Stomach (tissue), 9 donors: ENCODE data around the gene ERC1. TPM values are rescaled to one million over a fixed set of nuclear protein-coding genes. Genes with fewer than 3 reads are reported as not detected.

Source experiments
- DNase-seq, 2 donors: peaks; one replicate each; pipeline versions ENCODE4 v3.0.0 to v3.0.0-alpha.2; 2013 to 2019
- H3K27ac ChIP-seq, 5 donors: fragments of 200-600 bp in 4 of 5; sonication (generic) in 4 of 5; one replicate each; pipeline ENCODE4 v1.5.1; 2013 to 2019; ENCODE audit warnings: mild to moderate bottlenecking in 1 of 5, moderate library complexity in 1 of 5
- H3K27me3 ChIP-seq, 3 donors: fragments of 200-600 bp; sonication (generic); one replicate each; pipeline ENCODE4 v1.5.1; 2017 to 2019; ENCODE audit warnings: mixed run types in 1 of 3
- H3K36me3 ChIP-seq, 4 donors: fragments of 200-600 bp; sonication (generic); 1 replicate in 3 of 4; 2 replicates in 1 of 4; pipeline ENCODE4 v1.5.1; 2016 to 2019
- H3K4me1 ChIP-seq, 4 donors: fragments of 200-600 bp; sonication (generic); one replicate each; pipeline ENCODE4 v1.5.1; 2016 to 2019
- H3K4me3 ChIP-seq, 4 donors: fragments of 200-600 bp; sonication (generic) in 3 of 4; one replicate each; pipeline ENCODE4 v1.5.1; 2016 to 2019; ENCODE audit warnings: mild to moderate bottlenecking in 1 of 4
- H3K9me3 ChIP-seq, 4 donors: fragments of 200-600 bp; sonication (generic); one replicate each; pipeline ENCODE4 v1.5.1; 2016 to 2019
- EP300 ChIP-seq: sonication (generic); formaldehyde crosslinking; IDR thresholded peaks from one replicate; pipeline ENCODE4 v1.6.1; 2017; ENCODE audit warnings: antibody characterized with exemption
- POLR2A ChIP-seq, 4 donors: fragments of 450-650 bp; IDR thresholded peaks; one replicate each; pipeline ENCODE4 v1.6.1; 2016; ENCODE audit warnings: antibody characterized with exemption in 4 of 4, control low read depth in 2 of 4, mild to moderate bottlenecking in 1 of 4, moderate library complexity in 1 of 4
- POLR2AphosphoS5 ChIP-seq, 3 donors: sonication (generic); formaldehyde crosslinking; IDR thresholded peaks; one replicate each; pipeline ENCODE4 v1.6.1; 2016; ENCODE audit warnings: antibody characterized with exemption in 3 of 3
- WGBS, 5 donors: extraction: QIAGEN DNeasy Blood & Tissue Kit in 3 of 5; methylation state at CpG; one replicate each; pipeline versions ENCODE4 v1.1.5 to v1.1.7; 2013 to 2018; 5-methylcytosine and 5-hydroxymethylcytosine counted together
- intact Hi-C: fragments of 100-400 bp; cut with DNase I; formaldehyde crosslinking; loops from one replicate; pipeline ENCODE4 v1.15.1; 2023; ENCODE audit warnings: low total_unique reads
- polyA plus RNA-seq, 3 donors: library from polyadenylated mRNA; stranded (reverse); fragments of 200-250 nt; gene quantifications; one replicate each; pipeline ENCODE4 v1.2.3, GENCODE V29; 2013
- total RNA-seq, 5 donors: library from RNA; depleted of rRNA; stranded (reverse); fragments of >200 nt; gene quantifications; one replicate each; pipeline versions ENCODE4 v1.1.0 to v1.2.3, GENCODE V29; 2014 to 2016
- TF ChIP-seq, protein P1 (sequence below), 7 experiments: fragments of 450-650 bp in 4 of 7; fragments of 200-600 bp in 3 of 7; sonication (generic) in 3 of 7; IDR thresholded peaks; one replicate each; pipeline ENCODE4 v1.5.1; 2016 to 2019; ENCODE audit warnings: antibody characterized with exemption in 7 of 7, control low read depth in 2 of 7, mild to moderate bottlenecking in 1 of 7
- donor health status: healthy with polysubstance abuse.
- donor health status: Bipolar disorder and iron deficiency.
- donor health status: healthy.

The ERC1 gene
- total and polyA plus RNA-seq, 8 donors = 3.8 to 69.4 (median 51.6) TPM

GRCh38 chr12:1069846-1070245, 78.8 kb downstream of the ERC1 start:
- 74 to 82% (median 79%) methylated on average over 2 of the region's 2 CpGs for WGBS, 5 donors
- no peaks in the 10 kb centered on the region for H3K27me3 ChIP-seq

GRCh38 chr12:1071182-1071581, 80.2 kb downstream of the ERC1 start:
- H3K4me1 ChIP-seq = peaks cover 0 to 26% (median 10%) of the 10 kb centered on the region in 4 donors
- intact Hi-C loops = no loop called here
- H3K27ac ChIP-seq = no peak overlapping the region
- 49 to 73% (median 59%) methylated on average over 3 of the region's 3 CpGs for WGBS, 5 donors
- DNase-seq = no peak
- no peaks in the 10 kb centered on the region for H3K9me3 ChIP-seq
- no peaks in the 10 kb centered on the region for H3K27me3 ChIP-seq
- no peaks in the 10 kb centered on the region for H3K36me3 ChIP-seq
- no peak overlapping the region for H3K4me3 ChIP-seq
- TF ChIP-seq, protein P1, sequence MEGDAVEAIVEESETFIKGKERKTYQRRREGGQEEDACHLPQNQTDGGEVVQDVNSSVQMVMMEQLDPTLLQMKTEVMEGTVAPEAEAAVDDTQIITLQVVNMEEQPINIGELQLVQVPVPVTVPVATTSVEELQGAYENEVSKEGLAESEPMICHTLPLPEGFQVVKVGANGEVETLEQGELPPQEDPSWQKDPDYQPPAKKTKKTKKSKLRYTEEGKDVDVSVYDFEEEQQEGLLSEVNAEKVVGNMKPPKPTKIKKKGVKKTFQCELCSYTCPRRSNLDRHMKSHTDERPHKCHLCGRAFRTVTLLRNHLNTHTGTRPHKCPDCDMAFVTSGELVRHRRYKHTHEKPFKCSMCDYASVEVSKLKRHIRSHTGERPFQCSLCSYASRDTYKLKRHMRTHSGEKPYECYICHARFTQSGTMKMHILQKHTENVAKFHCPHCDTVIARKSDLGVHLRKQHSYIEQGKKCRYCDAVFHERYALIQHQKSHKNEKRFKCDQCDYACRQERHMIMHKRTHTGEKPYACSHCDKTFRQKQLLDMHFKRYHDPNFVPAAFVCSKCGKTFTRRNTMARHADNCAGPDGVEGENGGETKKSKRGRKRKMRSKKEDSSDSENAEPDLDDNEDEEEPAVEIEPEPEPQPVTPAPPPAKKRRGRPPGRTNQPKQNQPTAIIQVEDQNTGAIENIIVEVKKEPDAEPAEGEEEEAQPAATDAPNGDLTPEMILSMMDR (IDR thresholded peaks at IDR 0.05) = no peak
- TF ChIP-seq EP300 = no peak

More at GRCh38 chr12:1069846-1070245, 78.8 kb downstream of the ERC1 start:
- Histone ChIP-seq H3K27ac (no peak overlapping the region), H3K4me3 (no peak overlapping the region), H3K4me1 (peaks cover 0 to 19% (median 6%) of the 10 kb centered on the region in 4 donors), H3K36me3 (no peaks in the 10 kb centered on the region), H3K9me3 (peaks cover 0 to 3% (median 0%) of the 10 kb centered on the region in 4 donors)
- no peak for DNase-seq
- TF ChIP-seq, protein P1 (IDR thresholded peaks at IDR 0.05) = no peak
- TF ChIP-seq POLR2AphosphoS5 (IDR thresholded peaks at IDR 0.05) (no peak), POLR2A (IDR thresholded peaks at IDR 0.05) (no peak), EP300 (no peak)
- intact Hi-C loops = no loop called here

DNA sequence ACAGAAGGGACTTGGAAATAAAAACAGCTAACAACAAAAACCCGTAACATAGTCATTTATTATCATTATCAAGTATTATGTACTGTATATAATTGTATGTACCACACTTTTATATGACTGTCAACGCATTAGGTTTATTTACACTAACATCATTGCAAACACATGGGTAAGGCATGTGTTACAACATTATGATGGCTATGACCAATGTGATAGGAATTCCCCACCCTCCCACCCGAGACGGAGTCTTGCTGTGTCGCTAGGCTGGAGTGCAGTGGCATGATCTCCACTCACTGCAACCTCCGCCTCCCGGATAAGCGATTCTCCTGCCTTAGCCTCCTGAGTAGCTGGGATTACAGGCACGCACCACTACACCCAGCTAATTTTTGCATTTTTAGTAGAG, 82.6 kb downstream of the ERC1 start:
- WGBS, 5 donors = 92 to 95% (median 94%) methylated on average over 9 of the region's 9 CpGs
- Histone ChIP-seq H3K9me3 (no peaks in the 10 kb centered on the region), H3K36me3 (no peaks in the 10 kb centered on the region), H3K4me1 (peaks cover 0 to 35% (median 14%) of the 10 kb centered on the region in 4 donors), H3K27me3 (no peaks in the 10 kb centered on the region), H3K27ac (no peak overlapping the region), H3K4me3 (no peak overlapping the region)
- no peak for TF ChIP-seq POLR2A (IDR thresholded peaks at IDR 0.05)
- TF ChIP-seq, protein P1 (IDR thresholded peaks at IDR 0.05) = no peak
- no peak for TF ChIP-seq POLR2AphosphoS5 (IDR thresholded peaks at IDR 0.05)
- no peak for TF ChIP-seq EP300
- intact Hi-C loops = no loop called here
- no peak for DNase-seq

DNA sequence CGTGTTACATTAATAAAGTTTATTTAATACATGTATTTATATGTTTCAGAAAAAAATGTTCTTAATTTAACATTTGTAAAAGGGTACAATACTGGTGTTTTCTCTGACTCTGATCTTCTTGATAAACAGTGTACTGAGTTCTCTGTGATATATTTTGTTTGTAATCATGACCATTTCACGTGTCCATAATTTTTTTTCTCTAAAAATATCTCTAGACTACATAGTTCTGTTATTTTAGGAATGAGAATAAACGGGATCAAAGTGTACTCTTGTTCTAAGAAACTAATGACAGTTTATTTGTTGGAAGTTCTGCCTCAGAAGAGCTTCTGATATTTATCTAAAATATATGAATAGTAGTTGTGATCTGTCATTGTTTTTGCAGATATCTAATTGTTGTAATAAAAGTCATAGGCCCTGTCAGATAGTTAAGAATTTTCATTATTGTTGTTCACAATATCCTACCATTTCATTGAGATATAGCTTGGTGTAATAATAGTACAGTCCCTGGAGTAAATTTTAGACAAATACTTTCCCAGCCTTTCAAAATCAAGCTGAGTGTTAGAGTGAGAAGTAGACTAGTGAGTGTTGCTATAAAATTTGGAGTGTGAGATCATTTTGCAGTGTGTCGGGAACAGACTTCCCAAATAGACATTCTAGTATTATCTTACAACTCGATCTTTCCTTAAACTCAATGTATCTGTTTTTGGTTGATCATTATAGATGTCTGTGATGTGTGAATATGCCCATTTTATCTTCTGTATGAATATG, 86.2 kb downstream of the ERC1 start:
- no peaks in the 10 kb centered on the region for H3K36me3 ChIP-seq
- WGBS, 5 donors = 61 to 70% (median 64%) methylated on average over 5 of the region's 5 CpGs
- H3K4me3 ChIP-seq = no peak overlapping the region
- no peak for DNase-seq
- H3K4me1 ChIP-seq = peaks cover 0 to 35% (median 8%) of the 10 kb centered on the region in 4 donors
- no peaks in the 10 kb centered on the region for H3K27me3 ChIP-seq
- H3K9me3 ChIP-seq = no peaks in the 10 kb centered on the region
- no peak for TF ChIP-seq POLR2A (IDR thresholded peaks at IDR 0.05)
- TF ChIP-seq, protein P1 (IDR thresholded peaks at IDR 0.05) = no peak
- no peak for TF ChIP-seq POLR2AphosphoS5 (IDR thresholded peaks at IDR 0.05)
- no peak for TF ChIP-seq EP300
- no peak overlapping the region for H3K27ac ChIP-seq
- intact Hi-C loops = no loop called here
